Measurements from ENCODE around the gene GMPS.

The GMPS gene

GRCh38 chr3:155869691-155870090 lies 759 bp upstream of the GMPS start:
- peak overlapping the region; percentile 65 for H3K4me3 ChIP-seq (ENCODE audit: low read length)
- DNase-seq (ENCODE audit: low read depth): no peak
- no peak for TF ChIP-seq CTCF (conservative IDR thresholded peaks at IDR 0.05; ENCODE audit: low read length)

GRCh38 chr3:155870945-155871745 lies 695 bp downstream of the GMPS start:
- DNase-seq (ENCODE audit: low read depth): peak; percentile 33
- no peak for TF ChIP-seq CTCF (conservative IDR thresholded peaks at IDR 0.05; ENCODE audit: low read length)
- H3K4me3 ChIP-seq (ENCODE audit: low read length): peak overlapping the region; percentile 80

- no peak for DNase-seq (ENCODE audit: low read depth)
- no peak for TF ChIP-seq CTCF (conservative IDR thresholded peaks at IDR 0.05; ENCODE audit: low read length)
Observed at GRCh38 chr3:155871746-155872158, 1.3 kb downstream of the GMPS start.

GRCh38 chr3:155872904-155873646 lies 2.6 kb downstream of the GMPS start:
- TF ChIP-seq CTCF (conservative IDR thresholded peaks at IDR 0.05; ENCODE audit: low read length): no peak
- no peak for DNase-seq (ENCODE audit: low read depth)

More at GRCh38 chr3:155871746-155872158, 1.3 kb downstream of the GMPS start:
- H3K4me3 ChIP-seq (ENCODE audit: low read length): peak overlapping the region; percentile 80

GRCh38 chr3:155876037-155876436 lies 5.6 kb downstream of the GMPS start:
- no peak for DNase-seq (ENCODE audit: low read depth)
- H3K4me3 ChIP-seq (ENCODE audit: low read length): no peak overlapping the region
- no peak for TF ChIP-seq CTCF (conservative IDR thresholded peaks at IDR 0.05; ENCODE audit: low read length)

More at GRCh38 chr3:155872904-155873646, 2.6 kb downstream of the GMPS start:
- no peak overlapping the region for H3K4me3 ChIP-seq (ENCODE audit: low read length)

GRCh38 chr3:155876503-155876902 lies 6.1 kb downstream of the GMPS start:
- no peak for DNase-seq (ENCODE audit: low read depth)
- no peak overlapping the region for H3K4me3 ChIP-seq (ENCODE audit: low read length)
- no peak for TF ChIP-seq CTCF (conservative IDR thresholded peaks at IDR 0.05; ENCODE audit: low read length)
